HL-60 (cell line): ENCODE measurements around the gene FAM53B.

Source experiments
- DNase-seq, 2 experiments: peaks; one replicate each; pipeline ENCODE4 v3.0.0-alpha.2; 2010 to 2020; ENCODE audit warnings: low read depth in 1 of 2, low spot score in 1 of 2
- H3K27ac ChIP-seq: fragments of 250-450 bp; sonication (Bioruptor Pico); replicated peaks from 2 replicates; pipeline ENCODE4 v1.5.1; 2020; ENCODE audit warnings: mild to moderate bottlenecking, moderate library complexity
- H3K27me3 ChIP-seq: fragments of 250-450 bp; sonication (Bioruptor Pico); 2 replicates; pipeline ENCODE4 v1.5.1; 2021; ENCODE audit warnings: mild to moderate bottlenecking, moderate library complexity; ENCODE audit not compliant: insufficient read depth, poor library complexity, severe bottlenecking
- H3K4me3 ChIP-seq: replicated peaks from 2 replicates; pipeline ENCODE4 v1.5.1; 2011; ENCODE audit warnings: mild to moderate bottlenecking, control low read depth, low read length; ENCODE audit not compliant: insufficient read depth
- GABPA ChIP-seq: IDR thresholded peaks from 2 replicates; pipeline ENCODE4 v1.6.1; 2012; ENCODE audit warnings: low read depth
- POLR2AphosphoS5 ChIP-seq: IDR thresholded peaks from 2 replicates; pipeline ENCODE4 v1.6.1; 2012; ENCODE audit warnings: low read depth
- SPI1 ChIP-seq: IDR thresholded peaks from 2 replicates; pipeline ENCODE4 v1.6.1; 2012; ENCODE audit warnings: low read depth, mild to moderate bottlenecking, borderline replicate concordance
- TF ChIP-seq, protein P1 (sequence below): IDR thresholded peaks from one replicate; pipeline ENCODE4 v1.5.1; 2011; ENCODE audit warnings: low read length, control low read depth, inconsistent platforms; ENCODE audit not compliant: insufficient read depth
- TF ChIP-seq, protein P2 (sequence below): IDR thresholded peaks from 2 replicates; pipeline ENCODE4 v1.6.1; 2012; ENCODE audit warnings: low read depth; ENCODE audit not compliant: insufficient replicate concordance

The FAM53B gene

DNA sequence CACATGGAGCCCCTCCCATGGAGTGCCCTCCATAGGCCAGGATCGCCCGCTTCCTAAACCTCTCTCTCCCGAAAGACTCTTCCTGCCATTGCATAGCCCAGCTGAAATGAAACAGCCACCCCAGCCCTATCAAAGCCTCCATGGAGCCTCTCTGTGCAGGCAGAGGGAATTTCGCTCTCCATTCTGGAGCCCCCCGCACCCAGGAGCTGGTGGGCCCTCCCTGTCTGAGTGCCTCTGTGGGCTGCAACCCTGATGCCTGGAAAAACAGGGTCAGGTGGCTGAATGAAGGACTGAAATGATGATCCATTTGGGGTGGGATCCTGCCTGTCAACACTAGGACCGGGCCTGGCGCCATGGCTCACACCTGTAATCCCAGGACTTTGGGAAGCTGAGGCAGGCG is 106.4 kb downstream of the FAM53B start:
- no peak for TF ChIP-seq GABPA
- TF ChIP-seq, protein P1, sequence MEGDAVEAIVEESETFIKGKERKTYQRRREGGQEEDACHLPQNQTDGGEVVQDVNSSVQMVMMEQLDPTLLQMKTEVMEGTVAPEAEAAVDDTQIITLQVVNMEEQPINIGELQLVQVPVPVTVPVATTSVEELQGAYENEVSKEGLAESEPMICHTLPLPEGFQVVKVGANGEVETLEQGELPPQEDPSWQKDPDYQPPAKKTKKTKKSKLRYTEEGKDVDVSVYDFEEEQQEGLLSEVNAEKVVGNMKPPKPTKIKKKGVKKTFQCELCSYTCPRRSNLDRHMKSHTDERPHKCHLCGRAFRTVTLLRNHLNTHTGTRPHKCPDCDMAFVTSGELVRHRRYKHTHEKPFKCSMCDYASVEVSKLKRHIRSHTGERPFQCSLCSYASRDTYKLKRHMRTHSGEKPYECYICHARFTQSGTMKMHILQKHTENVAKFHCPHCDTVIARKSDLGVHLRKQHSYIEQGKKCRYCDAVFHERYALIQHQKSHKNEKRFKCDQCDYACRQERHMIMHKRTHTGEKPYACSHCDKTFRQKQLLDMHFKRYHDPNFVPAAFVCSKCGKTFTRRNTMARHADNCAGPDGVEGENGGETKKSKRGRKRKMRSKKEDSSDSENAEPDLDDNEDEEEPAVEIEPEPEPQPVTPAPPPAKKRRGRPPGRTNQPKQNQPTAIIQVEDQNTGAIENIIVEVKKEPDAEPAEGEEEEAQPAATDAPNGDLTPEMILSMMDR, result no peak
- TF ChIP-seq, protein P2, sequence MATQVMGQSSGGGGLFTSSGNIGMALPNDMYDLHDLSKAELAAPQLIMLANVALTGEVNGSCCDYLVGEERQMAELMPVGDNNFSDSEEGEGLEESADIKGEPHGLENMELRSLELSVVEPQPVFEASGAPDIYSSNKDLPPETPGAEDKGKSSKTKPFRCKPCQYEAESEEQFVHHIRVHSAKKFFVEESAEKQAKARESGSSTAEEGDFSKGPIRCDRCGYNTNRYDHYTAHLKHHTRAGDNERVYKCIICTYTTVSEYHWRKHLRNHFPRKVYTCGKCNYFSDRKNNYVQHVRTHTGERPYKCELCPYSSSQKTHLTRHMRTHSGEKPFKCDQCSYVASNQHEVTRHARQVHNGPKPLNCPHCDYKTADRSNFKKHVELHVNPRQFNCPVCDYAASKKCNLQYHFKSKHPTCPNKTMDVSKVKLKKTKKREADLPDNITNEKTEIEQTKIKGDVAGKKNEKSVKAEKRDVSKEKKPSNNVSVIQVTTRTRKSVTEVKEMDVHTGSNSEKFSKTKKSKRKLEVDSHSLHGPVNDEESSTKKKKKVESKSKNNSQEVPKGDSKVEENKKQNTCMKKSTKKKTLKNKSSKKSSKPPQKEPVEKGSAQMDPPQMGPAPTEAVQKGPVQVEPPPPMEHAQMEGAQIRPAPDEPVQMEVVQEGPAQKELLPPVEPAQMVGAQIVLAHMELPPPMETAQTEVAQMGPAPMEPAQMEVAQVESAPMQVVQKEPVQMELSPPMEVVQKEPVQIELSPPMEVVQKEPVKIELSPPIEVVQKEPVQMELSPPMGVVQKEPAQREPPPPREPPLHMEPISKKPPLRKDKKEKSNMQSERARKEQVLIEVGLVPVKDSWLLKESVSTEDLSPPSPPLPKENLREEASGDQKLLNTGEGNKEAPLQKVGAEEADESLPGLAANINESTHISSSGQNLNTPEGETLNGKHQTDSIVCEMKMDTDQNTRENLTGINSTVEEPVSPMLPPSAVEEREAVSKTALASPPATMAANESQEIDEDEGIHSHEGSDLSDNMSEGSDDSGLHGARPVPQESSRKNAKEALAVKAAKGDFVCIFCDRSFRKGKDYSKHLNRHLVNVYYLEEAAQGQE, result no peak
- no peak for TF ChIP-seq SPI1
- TF ChIP-seq POLR2AphosphoS5, result no peak
- Histone ChIP-seq H3K27me3 (no peaks in the 10 kb centered on the region), H3K27ac (no peak overlapping the region), H3K4me3 (no peak overlapping the region)
- DNase-seq, result no peak

DNA sequence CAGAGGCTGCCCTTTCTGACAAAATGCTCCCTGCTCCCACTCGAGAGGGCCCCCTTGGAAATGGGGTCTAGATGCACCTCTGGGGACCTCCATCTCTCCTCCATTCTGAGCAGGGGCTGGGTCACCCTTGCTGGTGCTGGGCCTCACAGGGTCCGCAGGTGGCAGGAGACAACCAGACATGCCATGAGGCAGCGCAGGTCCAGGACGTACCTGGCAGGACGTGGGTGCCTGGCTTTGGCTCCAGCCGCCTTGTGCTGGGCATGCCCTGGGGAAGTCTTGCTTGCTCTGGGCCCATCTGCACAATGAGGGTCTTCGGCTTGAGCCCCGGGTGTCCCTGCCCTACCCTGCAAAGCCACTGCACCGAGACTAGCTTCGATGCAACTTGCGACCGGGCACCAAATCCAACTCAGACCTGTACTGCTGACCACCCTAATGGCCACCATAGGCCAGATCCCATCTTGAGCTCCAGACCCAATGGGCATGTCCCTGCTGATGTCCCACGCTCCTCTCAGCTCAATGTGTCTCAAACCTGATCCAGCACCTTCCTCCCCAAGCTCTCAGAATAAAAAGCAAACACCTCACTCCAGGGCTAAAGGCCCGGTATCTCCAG is 107.0 kb downstream of the FAM53B start:
- TF ChIP-seq, protein P1, result no peak
- no peak for TF ChIP-seq POLR2AphosphoS5
- no peak for TF ChIP-seq GABPA
- TF ChIP-seq, protein P2, result no peak
- no peak for TF ChIP-seq SPI1
- Histone ChIP-seq H3K27me3 (no peaks in the 10 kb centered on the region), H3K27ac (no peak overlapping the region), H3K4me3 (no peak overlapping the region)
- no peak for DNase-seq

DNA sequence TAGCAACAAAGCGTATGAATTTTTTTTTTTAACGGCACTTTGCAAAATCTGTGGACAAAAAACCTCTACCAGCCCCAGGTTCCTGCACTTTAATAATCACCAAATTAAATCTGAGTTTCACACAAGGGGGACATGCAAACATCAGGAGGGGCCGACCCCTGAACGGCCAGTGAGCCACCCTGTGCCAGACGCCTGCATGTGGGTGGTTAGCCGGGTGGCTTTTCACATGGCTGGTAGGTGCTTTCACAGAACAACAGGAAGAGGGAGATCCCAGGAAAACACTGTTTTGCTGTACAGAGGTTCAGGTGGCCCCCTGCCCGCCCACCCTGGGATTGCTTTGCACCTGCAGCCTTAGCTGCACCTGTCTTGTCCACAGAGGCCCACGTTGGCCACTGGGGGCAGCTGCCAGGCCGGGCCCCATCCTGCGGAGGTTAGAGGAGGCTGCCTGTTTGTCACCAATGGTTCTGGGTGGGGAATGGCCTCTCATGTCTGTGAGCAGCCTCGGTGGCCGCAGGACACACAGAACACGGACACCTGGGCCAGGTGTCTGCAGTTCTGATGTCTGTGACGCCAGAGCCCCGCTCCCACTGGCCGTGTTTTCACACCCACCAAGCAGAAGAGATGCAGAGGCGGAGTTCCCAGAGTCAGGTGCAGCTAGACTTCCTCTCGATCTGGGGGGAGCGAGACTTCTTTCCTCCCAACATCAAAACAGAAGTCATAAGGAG is 107.7 kb downstream of the FAM53B start:
- no peak overlapping the region for H3K4me3 ChIP-seq
- H3K27ac ChIP-seq, result no peak overlapping the region
- no peaks in the 10 kb centered on the region for H3K27me3 ChIP-seq
- no peak for DNase-seq
- TF ChIP-seq, protein P2, result no peak
- TF ChIP-seq POLR2AphosphoS5 (no peak), GABPA (no peak), SPI1 (no peak)
- TF ChIP-seq, protein P1, result no peak
